ENCODE data around the gene ZMYM3.
"Not testable (repeated sequence)": the region's sequence is repeated elsewhere in the genome, so short reads cannot be mapped to it uniquely, and the experiment has no call there.

DNA sequence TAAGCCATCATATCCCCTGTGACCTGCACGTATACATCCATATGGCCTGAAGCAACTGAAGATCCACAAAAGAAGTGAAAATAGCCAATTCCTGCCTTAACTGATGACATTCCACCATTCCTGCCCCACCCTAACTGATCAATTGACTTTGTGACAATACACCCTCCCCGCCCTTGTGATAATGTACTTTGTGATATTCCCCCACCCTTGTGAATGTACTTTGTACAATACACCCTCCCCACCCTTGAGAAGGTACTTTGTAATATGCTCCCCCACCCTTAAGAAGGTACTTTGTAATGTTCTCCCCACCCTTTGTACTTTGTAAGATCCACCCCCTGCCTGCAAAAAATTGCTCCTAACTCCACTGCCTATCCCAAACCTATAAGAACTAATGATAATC is 18.4 kb upstream of the ZMYM3 start:
- TF ChIP-seq SP1 (IDR thresholded peaks at IDR 0.05; ENCODE audit: low read depth); TCF7L2 (IDR thresholded peaks at IDR 0.05; ENCODE audit: borderline replicate concordance, extremely low read depth, insufficient read depth, insufficient read length); JUND (IDR thresholded peaks at IDR 0.05); POLR2AphosphoS5 (IDR thresholded peaks at IDR 0.05; ENCODE audit: low read depth, low read length); POLR2A (IDR thresholded peaks at IDR 0.05; ENCODE audit: borderline replicate concordance, extremely low read depth, insufficient read depth, insufficient read length); YY1 (IDR thresholded peaks at IDR 0.05; ENCODE audit: extremely low read depth, insufficient replicate concordance, low read depth, low read length): not testable (repeated sequence)
- TF ChIP-seq, protein P1, sequence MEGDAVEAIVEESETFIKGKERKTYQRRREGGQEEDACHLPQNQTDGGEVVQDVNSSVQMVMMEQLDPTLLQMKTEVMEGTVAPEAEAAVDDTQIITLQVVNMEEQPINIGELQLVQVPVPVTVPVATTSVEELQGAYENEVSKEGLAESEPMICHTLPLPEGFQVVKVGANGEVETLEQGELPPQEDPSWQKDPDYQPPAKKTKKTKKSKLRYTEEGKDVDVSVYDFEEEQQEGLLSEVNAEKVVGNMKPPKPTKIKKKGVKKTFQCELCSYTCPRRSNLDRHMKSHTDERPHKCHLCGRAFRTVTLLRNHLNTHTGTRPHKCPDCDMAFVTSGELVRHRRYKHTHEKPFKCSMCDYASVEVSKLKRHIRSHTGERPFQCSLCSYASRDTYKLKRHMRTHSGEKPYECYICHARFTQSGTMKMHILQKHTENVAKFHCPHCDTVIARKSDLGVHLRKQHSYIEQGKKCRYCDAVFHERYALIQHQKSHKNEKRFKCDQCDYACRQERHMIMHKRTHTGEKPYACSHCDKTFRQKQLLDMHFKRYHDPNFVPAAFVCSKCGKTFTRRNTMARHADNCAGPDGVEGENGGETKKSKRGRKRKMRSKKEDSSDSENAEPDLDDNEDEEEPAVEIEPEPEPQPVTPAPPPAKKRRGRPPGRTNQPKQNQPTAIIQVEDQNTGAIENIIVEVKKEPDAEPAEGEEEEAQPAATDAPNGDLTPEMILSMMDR (IDR thresholded peaks at IDR 0.05 in 2 of 3, conservative IDR thresholded peaks at IDR 0.05 in 1 of 3; ENCODE audit: borderline replicate concordance in 1 of 3, insufficient read depth in 1 of 3, low read depth in 2 of 3, low read length in 2 of 3), result not testable (repeated sequence)

Measured in HCT116 (cell line).